ENCODE results near the gene AFTPH. TPM values are rescaled to one million over a fixed set of nuclear protein-coding genes. Genes with fewer than 3 reads are reported as not detected.
A peak's percentile ranks its signal among the peaks of the same experiment; 100 is the strongest.
"Not testable (repeated sequence)": the region's sequence is repeated elsewhere in the genome, so short reads cannot be mapped to it uniquely, and the experiment has no call there.

AFTPH gene
- total RNA-seq, 1 donor from 2014 or later = 14.0 TPM

DNA sequence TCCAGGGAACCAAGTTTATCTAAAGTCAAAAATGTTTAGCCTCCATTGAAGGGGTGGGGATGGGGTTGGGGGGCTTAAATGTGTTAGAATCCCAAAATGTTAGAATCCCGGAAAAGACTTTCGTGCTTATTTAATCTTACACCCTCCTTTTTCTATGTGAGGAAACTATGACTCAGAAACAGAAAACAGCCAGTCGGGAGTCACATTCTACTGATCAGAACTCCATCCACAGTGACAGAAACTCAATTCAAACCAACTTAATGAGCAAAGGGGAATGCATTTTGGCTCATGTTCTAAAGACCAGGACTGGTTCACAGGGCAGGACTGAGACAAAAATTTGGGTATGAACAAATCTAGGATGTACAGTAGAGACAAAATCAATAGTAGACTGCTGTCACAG, 31.9 kb upstream of the AFTPH start:
- intact Hi-C loops (cut with DNase I) = no loop called here
- DNase-seq (ENCODE audit: missing footprints) (no peak), ATAC-seq (no peak)

DNA sequence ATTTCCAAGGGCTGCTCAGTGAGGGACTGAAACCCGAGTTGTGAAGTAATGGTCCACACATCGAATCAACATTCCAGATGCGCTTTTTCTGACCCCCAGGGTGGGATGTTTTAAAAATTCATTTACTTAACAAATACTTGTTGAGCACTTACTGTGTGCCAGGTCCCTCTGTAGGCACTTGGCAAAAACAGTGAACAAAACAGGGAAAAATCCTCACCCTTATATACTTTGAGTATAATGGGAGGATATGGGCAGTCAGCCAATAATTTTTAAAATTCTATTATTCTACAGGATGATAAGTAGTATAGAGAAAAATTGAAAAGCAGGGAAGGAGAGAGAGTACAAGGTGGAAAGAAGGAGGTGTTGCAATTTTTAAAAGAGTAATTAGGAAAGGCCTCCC, 31.3 kb upstream of the AFTPH start:
- intact Hi-C loops (cut with DNase I) = no loop called here
- ATAC-seq = no peak
- no peak for DNase-seq (ENCODE audit: missing footprints)

DNA sequence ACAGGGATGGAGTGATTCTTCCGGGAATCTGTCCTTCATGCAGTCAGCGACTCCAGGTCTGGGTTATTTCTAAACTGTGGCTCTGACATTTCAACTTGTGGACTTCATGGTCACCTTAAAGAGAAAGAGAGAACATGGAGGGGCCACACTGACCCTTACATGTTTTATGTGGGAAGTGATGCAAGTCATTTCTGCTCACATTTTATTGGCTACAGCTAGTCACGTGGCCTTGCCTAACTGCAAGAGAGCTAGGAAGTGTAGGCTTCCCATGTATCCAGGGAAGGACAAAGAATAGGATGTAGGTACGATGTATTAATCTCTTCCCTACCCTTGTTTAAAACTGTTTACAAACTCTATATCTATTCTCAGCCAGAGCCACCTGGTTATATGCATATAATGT, 30.3 kb upstream of the AFTPH start:
- no peak for DNase-seq (ENCODE audit: missing footprints)
- no peak for ATAC-seq
- intact Hi-C loops (cut with DNase I) = no loop called here

DNA sequence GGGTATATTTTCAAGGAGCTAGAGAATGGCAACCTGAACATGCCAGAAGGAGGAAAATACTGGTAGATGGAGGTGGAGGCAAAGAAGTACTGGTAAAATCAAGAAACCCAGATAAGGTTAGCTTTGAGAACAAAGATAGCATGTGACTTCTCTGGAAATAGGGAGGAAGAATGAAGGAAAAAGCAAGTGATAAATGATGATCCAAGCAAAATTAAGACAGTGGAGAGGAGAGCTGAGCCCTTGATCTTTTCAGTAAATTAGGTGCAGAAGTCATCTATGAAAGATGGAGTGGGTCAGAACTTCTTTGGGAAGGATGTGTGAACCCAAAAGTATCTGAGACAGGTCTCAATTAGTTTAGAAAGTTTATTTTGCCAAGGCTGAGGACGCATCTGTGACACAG, 25.7 kb upstream of the AFTPH start:
- DNase-seq (ENCODE audit: missing footprints) (no peak), ATAC-seq (no peak)
- intact Hi-C loops (cut with DNase I) = no loop called here

DNA sequence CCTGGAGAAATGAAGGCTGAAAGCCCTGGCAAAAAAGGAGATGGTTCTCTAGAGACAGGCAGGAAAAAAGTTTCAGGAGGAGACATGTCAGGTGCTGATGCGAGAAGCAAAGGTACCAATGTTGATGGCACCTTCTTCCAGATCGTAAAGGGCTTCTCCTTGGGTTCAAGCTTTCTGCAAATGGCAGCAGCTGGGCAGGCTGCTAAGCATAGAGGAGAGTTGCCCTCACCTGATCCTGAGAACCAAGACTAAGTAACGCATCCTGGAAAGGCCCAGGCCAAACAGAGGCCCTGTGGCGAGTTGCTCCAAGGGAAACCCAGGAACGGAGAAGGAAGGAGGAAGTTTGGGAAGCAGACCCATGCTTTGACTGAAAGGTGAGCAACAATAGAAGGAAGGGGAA, 23.6 kb upstream of the AFTPH start:
- no peak for ATAC-seq
- intact Hi-C loops (cut with DNase I) = no loop called here
- no peak for DNase-seq (ENCODE audit: missing footprints)

DNA sequence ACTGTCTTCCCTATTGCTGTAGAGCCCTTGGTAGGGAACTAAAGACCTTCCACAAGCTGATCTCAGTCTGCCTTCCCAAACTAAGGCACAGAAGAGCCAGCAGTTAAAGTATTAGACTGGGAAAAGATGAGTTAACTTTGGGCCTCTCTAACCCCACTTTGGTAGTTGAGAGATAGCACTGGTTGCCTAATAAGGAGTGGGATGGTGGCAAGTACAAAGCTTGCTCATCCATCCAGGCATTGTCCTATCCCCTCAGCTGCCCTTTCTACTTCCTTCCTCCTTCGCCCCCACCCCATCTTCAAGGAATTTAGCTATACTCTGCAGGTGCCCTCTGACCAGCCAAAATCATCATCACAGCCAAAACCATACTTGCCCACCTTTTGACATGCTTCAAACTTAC, 22.2 kb upstream of the AFTPH start:
- intact Hi-C loops (cut with DNase I) = no loop called here
- no peak for DNase-seq (ENCODE audit: missing footprints)
- ATAC-seq = no peak

DNA sequence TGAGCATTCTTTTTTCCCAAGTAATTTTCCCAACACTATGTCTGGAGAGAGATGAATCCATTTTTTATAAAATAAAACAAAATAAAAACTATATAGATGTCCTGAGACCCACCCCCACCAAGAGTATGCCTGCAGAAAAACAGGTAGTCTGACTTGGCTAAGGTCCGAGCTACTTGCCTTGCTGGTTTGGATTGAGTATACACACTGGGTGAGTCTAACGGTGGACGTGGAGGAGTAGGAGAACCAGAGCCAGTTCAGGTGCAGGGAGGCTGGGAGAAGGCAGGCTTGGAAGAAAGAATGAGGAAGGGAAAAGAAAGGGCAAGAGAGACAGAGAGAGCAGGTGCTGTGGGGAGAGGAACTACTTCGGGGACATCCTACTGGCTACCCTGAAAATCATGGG, 21.3 kb upstream of the AFTPH start:
- DNase-seq (ENCODE audit: missing footprints) (no peak), ATAC-seq (no peak)
- intact Hi-C loops (cut with DNase I) = no loop called here

DNA sequence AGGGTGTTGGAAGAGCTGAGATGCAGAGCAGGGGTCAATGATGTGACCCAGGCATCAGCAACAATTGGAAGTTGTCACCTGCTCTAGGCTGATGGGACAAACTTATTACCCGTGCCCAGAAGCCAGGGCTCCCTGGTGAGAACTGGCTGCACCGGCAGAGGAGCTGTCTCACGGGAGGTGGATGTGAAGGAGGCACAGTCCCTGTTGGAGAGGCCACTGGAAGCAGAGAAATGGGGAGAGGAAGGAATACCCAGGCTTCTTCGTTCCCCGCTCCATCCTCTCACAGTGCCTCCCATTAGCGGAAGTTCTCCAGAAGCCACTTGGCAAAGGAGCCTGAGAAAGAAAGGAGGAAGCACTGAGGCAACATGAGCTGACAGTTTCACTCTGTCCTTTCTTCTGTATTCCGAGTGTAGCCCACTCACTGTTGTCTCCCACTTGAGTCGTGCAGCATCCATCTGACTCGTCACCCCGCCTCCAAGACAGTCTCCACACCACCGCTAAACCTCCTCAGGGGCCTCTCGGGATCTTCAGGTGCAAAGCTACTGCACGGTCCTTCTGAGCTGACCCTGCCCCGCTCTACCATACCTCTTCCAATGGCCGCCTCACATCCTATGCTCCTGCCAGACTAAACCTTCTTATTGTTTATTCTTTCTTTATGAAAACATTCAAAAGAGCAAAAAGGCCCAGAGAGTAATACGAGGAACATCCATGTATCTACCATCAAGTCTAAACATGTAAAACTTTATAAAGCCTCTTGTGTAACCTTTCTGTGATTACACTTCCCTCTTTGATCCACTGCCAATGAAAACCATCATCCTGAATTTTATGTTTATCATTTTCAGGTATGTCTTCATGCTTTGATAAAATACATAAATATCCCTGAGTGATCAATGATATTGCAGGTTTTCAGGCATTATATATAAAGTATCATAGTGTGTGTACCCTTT, 19.1 kb upstream of the AFTPH start:
- no peak for DNase-seq (ENCODE audit: missing footprints)
- ATAC-seq = no peak
- intact Hi-C loops (cut with DNase I) = no loop called here

DNA sequence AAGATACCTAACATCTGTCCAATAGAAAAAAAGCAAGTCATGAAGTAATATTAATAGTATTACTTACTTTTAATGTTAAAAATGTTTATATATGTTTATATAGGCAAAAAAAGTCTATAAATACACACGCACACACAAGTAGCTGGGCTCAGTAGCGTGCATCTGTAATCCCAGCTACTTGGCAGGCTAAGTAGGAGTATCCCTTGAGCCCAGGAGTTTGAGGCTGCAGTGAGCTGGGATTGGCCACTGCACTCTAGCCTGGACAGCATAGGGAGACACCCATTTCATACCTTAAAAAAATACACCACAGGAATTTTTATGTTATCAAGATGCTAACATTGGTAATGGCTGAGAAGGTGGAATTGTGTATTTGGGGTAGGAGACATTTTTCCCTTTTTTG, 17.4 kb upstream of the AFTPH start:
- no peak for DNase-seq (ENCODE audit: missing footprints)
- ATAC-seq = no peak
- intact Hi-C loops (cut with DNase I) = no loop called here

DNA sequence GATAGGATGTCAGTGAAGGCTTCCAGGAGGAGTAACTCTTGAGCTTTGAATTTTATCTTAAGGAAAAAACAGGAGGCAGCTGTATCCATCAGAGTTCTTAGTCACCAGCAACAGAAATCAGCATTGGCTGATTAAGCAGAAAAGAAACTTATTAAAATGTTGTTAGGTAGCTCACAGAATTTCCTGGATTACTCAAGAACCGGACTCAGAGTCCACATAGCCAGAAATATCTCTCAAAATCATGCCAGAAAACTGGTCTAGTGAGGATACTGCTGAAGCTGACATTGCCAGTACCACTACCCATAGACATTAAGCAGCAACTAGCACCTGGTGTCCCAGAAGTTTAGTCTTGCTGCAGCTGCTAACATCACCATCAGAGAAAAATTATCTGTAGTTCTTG, 10.1 kb upstream of the AFTPH start:
- ATAC-seq (no peak), DNase-seq (ENCODE audit: missing footprints) (no peak)
- intact Hi-C loops (cut with DNase I) = no loop called here

DNA sequence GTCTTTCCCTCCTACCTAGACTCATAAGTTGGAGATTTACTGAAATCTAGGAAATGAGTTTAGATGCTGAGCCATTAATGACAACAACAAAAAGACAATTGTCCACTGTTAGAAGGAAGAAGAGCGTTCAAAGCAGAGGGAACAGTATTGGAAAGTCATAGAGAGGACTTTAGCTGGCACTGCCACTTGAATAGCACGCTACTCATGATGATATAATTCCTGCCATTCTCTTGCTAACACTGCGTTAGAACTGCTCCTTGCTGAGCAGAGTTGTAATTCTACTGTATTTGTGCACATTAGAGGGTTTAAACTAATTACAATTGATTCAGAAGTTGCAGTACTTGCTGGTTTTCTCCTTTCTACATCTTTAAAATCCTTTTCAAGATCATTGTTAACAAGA, 9.0 kb upstream of the AFTPH start:
- intact Hi-C loops (cut with DNase I) = no loop called here
- DNase-seq (ENCODE audit: missing footprints) = no peak
- ATAC-seq = no peak

DNA sequence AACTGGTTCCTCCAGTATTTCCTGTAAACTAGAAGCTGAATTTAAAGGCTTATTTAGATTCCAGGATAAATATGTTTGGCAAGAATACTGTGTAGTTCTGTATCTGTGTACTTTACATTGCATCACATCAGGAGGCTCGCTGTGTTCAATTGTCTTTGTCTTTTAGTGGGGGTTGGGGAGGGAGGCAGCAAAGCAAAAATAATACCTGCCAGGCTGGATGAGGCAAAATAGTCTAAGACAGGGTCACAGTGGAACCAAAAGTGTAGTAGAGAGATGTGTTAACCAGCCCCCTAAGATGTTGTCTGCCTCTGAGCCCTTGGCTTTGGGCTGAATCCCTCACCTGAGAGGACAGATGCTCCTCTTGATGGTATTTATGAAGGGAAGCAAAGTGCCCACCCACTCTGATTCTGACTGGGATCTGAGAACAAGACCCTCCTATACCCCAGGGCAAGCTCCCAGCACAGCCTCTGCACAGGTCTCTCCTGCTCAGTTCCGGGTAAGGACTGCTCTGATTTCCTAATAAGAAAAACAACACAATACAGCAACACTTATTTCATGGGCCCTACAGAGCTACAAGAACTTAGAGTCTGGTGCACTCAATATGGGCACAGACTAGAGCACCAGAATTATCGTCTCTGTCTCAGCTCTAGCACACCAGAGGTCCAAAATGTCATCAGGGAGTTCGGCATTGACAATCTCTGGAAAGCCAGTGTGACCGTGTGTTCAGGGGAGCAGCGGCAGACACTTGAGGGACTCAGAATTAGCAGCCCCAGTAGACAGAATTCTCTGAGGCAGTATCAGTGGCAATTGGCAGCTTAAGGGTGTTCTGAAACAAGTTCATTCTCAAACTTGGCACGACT, 7.2 kb upstream of the AFTPH start:
- DNase-seq (ENCODE audit: missing footprints) (no peak), ATAC-seq (no peak)
- intact Hi-C loops (cut with DNase I) = no loop called here

DNA sequence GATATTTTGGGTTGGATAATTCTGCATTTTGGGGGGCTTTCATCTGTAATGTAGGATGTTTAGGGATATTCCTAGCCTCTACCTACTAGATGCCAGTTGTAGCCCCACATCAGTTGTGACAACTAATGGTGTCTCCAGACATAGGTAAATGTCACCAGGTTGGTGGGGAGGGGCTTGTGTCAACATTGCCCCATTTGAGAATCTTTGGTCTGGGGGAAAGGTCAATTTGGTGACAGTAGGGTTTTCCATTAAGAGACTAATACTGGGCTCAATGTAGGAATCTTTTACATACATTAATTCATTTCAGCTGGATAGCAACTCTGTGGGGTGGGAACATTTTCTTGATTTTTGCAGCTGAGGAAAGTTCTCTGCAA, 6.6 kb upstream of the AFTPH start:
- no peak for ATAC-seq
- intact Hi-C loops (cut with DNase I) = no loop called here
- DNase-seq (ENCODE audit: missing footprints) = no peak

DNA sequence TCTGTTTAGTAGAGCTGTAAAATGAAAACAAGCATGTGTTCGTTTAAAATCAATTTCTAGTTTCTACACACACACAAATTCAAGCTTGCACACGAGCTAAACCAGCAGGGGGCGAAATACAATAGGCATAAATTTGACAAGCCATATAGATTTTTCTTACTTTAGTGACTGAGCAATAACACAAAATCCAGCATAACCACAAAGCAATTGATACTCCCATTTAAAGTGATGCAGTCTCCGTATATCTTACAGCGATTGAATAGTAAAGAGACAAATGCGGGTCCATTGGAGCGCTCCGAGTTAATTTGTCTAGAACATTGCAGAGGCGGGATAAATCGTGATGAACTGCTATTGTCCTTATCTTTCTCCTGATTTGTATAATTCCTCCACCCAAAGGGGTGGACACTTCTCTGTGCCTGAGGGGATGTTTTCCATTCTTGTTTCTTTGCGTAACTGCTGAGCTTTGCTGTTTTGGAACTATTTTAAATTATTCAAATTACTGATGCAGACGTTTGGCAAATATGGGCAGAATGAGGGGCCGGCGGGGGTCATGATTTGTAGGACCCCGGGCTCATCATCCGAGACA, 1.2 kb upstream of the AFTPH start:
- intact Hi-C loops (cut with DNase I) = loop anchor here (2.0 to 5.0 kb wide), 4 partner anchors 40 to 339 kb away; partner anchors contain the start of gene SERTAD2
- ATAC-seq = no peak
- no peak for DNase-seq (ENCODE audit: missing footprints)

DNA sequence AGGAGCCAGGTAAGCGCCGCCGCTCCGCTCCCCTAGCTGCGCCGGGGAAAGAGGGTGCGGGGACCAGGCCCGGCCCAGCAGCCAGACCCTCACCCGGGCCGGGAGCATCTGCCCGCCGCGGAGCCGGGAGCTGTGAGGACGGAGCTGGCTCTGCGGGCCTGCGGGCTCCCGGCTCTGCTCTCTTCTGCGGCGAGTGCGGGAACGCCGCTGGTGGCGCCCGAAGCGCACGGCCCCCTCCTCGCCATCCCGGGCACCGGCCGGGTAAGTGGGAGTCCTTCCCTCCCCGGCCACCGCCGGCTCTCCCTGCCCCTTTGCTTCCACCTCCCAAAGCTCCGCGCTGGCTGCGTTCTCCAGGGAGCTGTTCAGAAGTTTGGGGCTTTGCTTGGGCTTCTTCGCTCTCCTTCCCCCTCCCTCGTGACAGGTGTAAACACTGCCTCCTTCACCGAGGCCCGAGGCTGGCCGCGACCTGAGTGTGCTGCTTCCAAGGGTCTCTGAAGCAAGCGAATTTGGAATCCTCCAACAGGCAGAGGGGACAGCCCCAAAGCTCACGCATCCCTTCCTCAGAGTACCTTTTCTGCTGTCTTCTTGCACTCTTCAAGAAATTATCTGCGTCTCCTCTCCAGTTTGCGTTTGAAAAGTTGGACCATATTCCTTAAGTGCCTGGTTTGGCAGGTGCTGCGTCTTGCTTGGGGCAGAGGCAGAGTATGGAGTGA, 632 bp downstream of the AFTPH start:
- DNase-seq (ENCODE audit: missing footprints) = no peak

DNA sequence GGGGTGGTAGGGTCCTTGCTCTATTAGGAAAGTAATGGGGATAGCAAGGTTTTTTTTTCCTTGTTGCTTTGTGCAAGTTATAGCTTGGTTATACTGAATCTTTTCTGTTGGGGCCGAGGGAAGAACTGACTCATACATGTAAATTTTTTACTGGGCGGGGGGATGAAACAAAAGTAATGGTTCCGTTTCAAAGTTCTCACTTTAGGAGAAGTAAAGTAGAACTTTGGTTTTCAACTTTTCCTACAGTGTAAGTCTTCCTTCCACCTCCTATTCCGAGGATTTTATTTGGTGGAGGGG, 1.1 kb downstream of the AFTPH start:
- DNase-seq (ENCODE audit: missing footprints) (no peak), ATAC-seq (no peak)
- intact Hi-C loops (cut with DNase I) = no loop called here

More for the DNA sequence above, 632 bp downstream of the AFTPH start:
- intact Hi-C loops (cut with DNase I) = loop anchor here (5.0 kb wide), 3 partner anchors 128 to 338 kb away; partner anchors contain the start of gene SERTAD2
- ATAC-seq = peak; percentile 32

DNA sequence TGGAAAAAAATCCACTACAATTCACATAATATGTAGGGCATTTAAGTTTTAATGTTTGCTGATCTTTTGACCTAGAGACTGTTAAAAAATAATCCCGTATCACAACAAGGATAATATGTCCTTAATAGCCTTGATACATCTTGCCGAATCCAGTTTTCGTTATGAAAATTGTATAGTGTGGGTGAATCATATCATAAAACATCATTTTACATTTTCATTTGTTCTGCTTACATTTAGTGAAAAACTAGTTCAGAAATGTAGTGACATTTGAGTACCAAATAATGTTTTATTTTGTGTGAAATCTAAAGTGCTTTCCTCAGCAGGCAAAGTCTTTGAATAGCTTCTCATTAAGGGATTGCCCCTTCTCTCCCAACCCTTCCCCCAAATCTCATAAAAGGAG, 1.9 kb downstream of the AFTPH start:
- no peak for DNase-seq (ENCODE audit: missing footprints)
- no peak for ATAC-seq
- intact Hi-C loops (cut with DNase I) = no loop called here

DNA sequence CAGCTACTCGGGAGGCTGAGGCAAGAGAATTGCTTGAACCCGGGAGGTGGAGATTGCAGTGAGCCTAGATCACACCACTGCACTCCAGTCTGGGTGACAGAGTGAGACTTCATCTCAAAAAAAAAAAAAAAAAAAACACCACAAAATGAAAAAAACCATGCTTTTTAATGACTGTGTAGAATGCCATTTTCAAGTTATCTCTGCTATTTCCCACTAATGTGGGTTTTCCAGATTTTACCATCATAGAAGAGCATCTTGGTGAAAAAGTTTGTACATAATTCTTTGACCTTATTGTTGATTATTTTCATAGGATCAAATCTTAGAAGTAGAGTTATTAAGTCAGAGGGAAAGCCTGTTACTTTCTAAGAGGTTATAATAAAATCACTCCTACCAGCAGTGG, 6.8 kb downstream of the AFTPH start:
- intact Hi-C loops (cut with DNase I); ATAC-seq; DNase-seq (ENCODE audit: missing footprints): not testable (repeated sequence)

DNA sequence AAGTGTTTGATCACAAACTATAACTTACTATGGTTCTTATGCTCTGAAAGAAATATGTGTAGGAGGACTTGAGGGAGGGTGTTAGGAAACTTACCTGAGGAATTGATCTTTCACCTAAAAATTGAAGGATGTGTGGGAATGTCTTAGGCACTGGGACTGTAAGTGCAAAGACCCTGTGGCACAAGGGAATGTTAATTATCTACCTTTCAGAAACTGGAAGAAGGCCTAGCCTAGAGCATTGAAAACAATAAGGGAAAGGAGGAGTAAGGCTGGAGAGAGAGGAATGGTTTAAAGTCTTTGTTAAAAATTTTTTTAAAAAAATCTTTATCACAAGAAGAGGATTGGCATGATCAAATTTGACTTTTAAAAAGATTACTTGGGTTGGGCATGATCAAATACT, 7.9 kb downstream of the AFTPH start:
- intact Hi-C loops (cut with DNase I) = no loop called here
- ATAC-seq = no peak
- no peak for DNase-seq (ENCODE audit: missing footprints)

All from Right ventricle myocardium inferior (tissue), 1 donor.